H1 (cell line): ENCODE data around the gene NYAP2. TPM values are rescaled to one million over a fixed set of nuclear protein-coding genes. Genes with fewer than 3 reads are reported as not detected.

Experiments
- CTCF ChIA-PET: fragments of 300-600 bp; sonication (Branson Sonifier 250); formaldehyde crosslinking; loops from one replicate; lab custom pipeline; 2021; ENCODE audit not compliant: partially characterized antibody; lab: Charles Lee
- POLR2A ChIA-PET: fragments of 300-600 bp; sonication (Branson Sonifier 250); formaldehyde crosslinking; loops from one replicate; lab custom pipeline; 2021; ENCODE audit warnings: inconsistent platforms; ENCODE audit not compliant: partially characterized antibody; lab: Charles Lee
- DNase-seq, 2 experiments: peaks; one replicate each; pipeline versions ENCODE4 v3.0.0 to v3.0.0-alpha.2; 2010 to 2022; ENCODE audit warnings: low spot score in 2 of 2, low read depth in 1 of 2, mixed read lengths in 1 of 2
- FAIRE-seq: peaks from 2 replicates; lab custom pipeline; 2011; peaks lifted over from hg19 to GRCh38; lab: Jason Lieb, UNC
- H2AFZ ChIP-seq: 2 replicates; pipeline ENCODE4 v1.8.1; 2012; ENCODE audit warnings: low read length, inconsistent platforms
- H2AK5ac ChIP-seq: 2 replicates; pipeline ENCODE4 v1.6.1; 2013; ENCODE audit warnings: low read depth, low read length
- H2BK120ac ChIP-seq: replicated peaks from 2 replicates; pipeline ENCODE3; 2013; ENCODE audit warnings: low read depth, low read length, inconsistent platforms
- H2BK12ac ChIP-seq: 2 replicates; pipeline ENCODE4 v1.6.1; 2013; ENCODE audit warnings: low read depth, low read length
- H2BK15ac ChIP-seq: 2 replicates; pipeline ENCODE4 v1.6.1; 2013; ENCODE audit warnings: low read length
- H2BK20ac ChIP-seq: 2 replicates; pipeline ENCODE4 v1.6.1; 2013; ENCODE audit warnings: low read length
- H2BK5ac ChIP-seq: 2 replicates; pipeline ENCODE4 v1.6.1; 2013; ENCODE audit warnings: low read depth, low read length
- H3K14ac ChIP-seq: 2 replicates; pipeline ENCODE4 v1.6.1; 2013; ENCODE audit warnings: inconsistent platforms; ENCODE audit not compliant: insufficient read length
- H3K18ac ChIP-seq: 2 replicates; pipeline ENCODE4 v1.6.1; 2013; ENCODE audit warnings: low read length; ENCODE audit errors: extremely low read depth
- H3K23ac ChIP-seq: 2 replicates; pipeline ENCODE4 v1.6.1; 2013; ENCODE audit warnings: inconsistent platforms; ENCODE audit not compliant: insufficient read length
- H3K23me2 ChIP-seq: 2 replicates; pipeline ENCODE4 v1.6.1; 2013; ENCODE audit warnings: low read depth, low read length
- H3K27ac ChIP-seq: 2 replicates; pipeline ENCODE4 v1.6.1; 2011; ENCODE audit warnings: low read depth, low read length, inconsistent platforms
- H3K27me3 ChIP-seq, 4 experiments: replicated peaks in 1 of 4; 1 replicate in 1 of 4; 2 replicates in 3 of 4; pipeline versions ENCODE4 v1.6.1 to v1.8.1; 2011 to 2013; ENCODE audit warnings: low read length in 3 of 4, mild to moderate bottlenecking in 3 of 4, inconsistent platforms in 2 of 4, mixed read lengths in 2 of 4, moderate library complexity in 1 of 4; ENCODE audit not compliant: control insufficient read depth in 3 of 4, insufficient read depth in 3 of 4; ENCODE audit errors: extremely low read depth in 1 of 4
- H3K36me3 ChIP-seq, 4 experiments: 2 replicates each; pipeline versions ENCODE4 v1.6.1 to v1.8.1; 2011 to 2013; ENCODE audit warnings: mild to moderate bottlenecking in 4 of 4, low read length in 3 of 4, moderate library complexity in 2 of 4, control low read depth in 1 of 4, inconsistent platforms in 1 of 4; ENCODE audit not compliant: insufficient read depth in 4 of 4, control insufficient read depth in 2 of 4
- H3K4ac ChIP-seq: replicated peaks from 2 replicates; pipeline ENCODE3; 2013; ENCODE audit warnings: low read length, low read depth, mixed read lengths, inconsistent platforms; ENCODE audit not compliant: insufficient read length
- H3K4me1 ChIP-seq, 4 experiments: replicated peaks in 1 of 4; 1 replicate in 1 of 4; 2 replicates in 3 of 4; pipeline versions ENCODE4 v1.6.1 to v1.8.1; 2011 to 2013; ENCODE audit warnings: low read length in 3 of 4, inconsistent platforms in 2 of 4, mixed read lengths in 1 of 4; ENCODE audit not compliant: insufficient read depth in 4 of 4, control insufficient read depth in 3 of 4
- H3K4me2 ChIP-seq, 2 experiments: 2 replicates each; pipeline versions ENCODE4 v1.6.1 to v1.8.1; 2011 to 2013; ENCODE audit warnings: low read depth in 2 of 2, low read length in 2 of 2, control low read depth in 1 of 2, inconsistent platforms in 1 of 2, mild to moderate bottlenecking in 1 of 2; ENCODE audit not compliant: insufficient read depth in 1 of 2
- H3K4me3 ChIP-seq, 4 experiments: fragments of 200-600, 300-600 bp in 1 of 4; sonication (generic), shearing (Covaris generic), sonication (Bioruptor Twin) in 1 of 4; 2 replicates each; pipeline versions ENCODE4 v1.5.1 to v1.8.1; 2011 to 2016; ENCODE audit warnings: low read length in 4 of 4, low read depth in 3 of 4, control low read depth in 2 of 4, inconsistent platforms in 2 of 4, mild to moderate bottlenecking in 2 of 4, mixed read lengths in 1 of 4, moderate library complexity in 1 of 4; ENCODE audit not compliant: insufficient read depth in 2 of 4; ENCODE audit errors: extremely low read depth in 1 of 4
- H3K56ac ChIP-seq: replicated peaks from 2 replicates; pipeline ENCODE3; 2013; ENCODE audit warnings: low read depth, mild to moderate bottlenecking, mixed read lengths, low read length, inconsistent platforms; ENCODE audit not compliant: insufficient read length
- H3K79me1 ChIP-seq: 2 replicates; pipeline ENCODE4 v1.6.1; 2013; ENCODE audit warnings: low read depth, low read length, control low read depth
- H3K79me2 ChIP-seq, 2 experiments: 2 replicates each; pipeline versions ENCODE4 v1.6.1 to v1.8.1; 2012 to 2013; ENCODE audit warnings: low read length in 2 of 2, mild to moderate bottlenecking in 2 of 2, inconsistent platforms in 1 of 2; ENCODE audit not compliant: insufficient read depth in 2 of 2, control insufficient read depth in 1 of 2
- H3K9ac ChIP-seq, 4 experiments: replicated peaks in 1 of 4; 1 replicate in 1 of 4; 2 replicates in 3 of 4; pipeline versions ENCODE4 v1.6.1 to v1.8.1; 2011 to 2013; ENCODE audit warnings: low read depth in 3 of 4, low read length in 3 of 4, control low read depth in 2 of 4, mild to moderate bottlenecking in 2 of 4, moderate library complexity in 2 of 4, inconsistent platforms in 1 of 4; ENCODE audit errors: extremely low read depth in 1 of 4
- H3K9me3 ChIP-seq, 2 experiments: 2 replicates each; pipeline versions ENCODE4 v1.6.1 to v1.8.1; 2012 to 2013; ENCODE audit warnings: mild to moderate bottlenecking in 2 of 2, moderate library complexity in 2 of 2, control low read depth in 1 of 2, inconsistent platforms in 1 of 2, low read depth in 1 of 2, low read length in 1 of 2, mixed read lengths in 1 of 2; ENCODE audit not compliant: insufficient read depth in 2 of 2
- H4K20me1 ChIP-seq, 2 experiments: replicated peaks in 1 of 2; 2 replicates each; pipeline versions ENCODE3 to v1.8.1; 2011 to 2013; ENCODE audit warnings: inconsistent platforms in 2 of 2, low read length in 2 of 2, mild to moderate bottlenecking in 1 of 2; ENCODE audit not compliant: insufficient read depth in 2 of 2, control insufficient read depth in 1 of 2
- H4K5ac ChIP-seq: 2 replicates; pipeline ENCODE4 v1.6.1; 2013; ENCODE audit warnings: low read length, low read depth, mixed read lengths, inconsistent platforms; ENCODE audit not compliant: insufficient read length
- H4K8ac ChIP-seq: 2 replicates; pipeline ENCODE4 v1.8.0; 2013; ENCODE audit warnings: mild to moderate bottlenecking, moderate library complexity, low read length, inconsistent platforms; ENCODE audit not compliant: insufficient read depth; ENCODE audit errors: extremely low read depth
- H4K91ac ChIP-seq: replicated peaks from 2 replicates; pipeline ENCODE3; 2013; ENCODE audit warnings: low read length, mixed read lengths, inconsistent platforms; ENCODE audit not compliant: insufficient read length
- JUN ChIP-seq: IDR thresholded peaks from 2 replicates; pipeline ENCODE4 v1.6.1; 2011; ENCODE audit warnings: low read depth, mild to moderate bottlenecking, improper control_type of control experiment, low read length
- KDM4A ChIP-seq: IDR thresholded peaks from one replicate; pipeline ENCODE4 v1.7.1; 2012; ENCODE audit warnings: low read depth, mild to moderate bottlenecking, moderate library complexity, low read length, inconsistent platforms; ENCODE audit not compliant: severe bottlenecking
- SUZ12 ChIP-seq: fragments of 200-600 bp; sonication (generic); IDR thresholded peaks from 2 replicates; pipeline ENCODE4 v1.6.1; 2012; ENCODE audit warnings: mild to moderate bottlenecking, inconsistent platforms, low read length, moderate library complexity, mixed read lengths
- TCF12 ChIP-seq: IDR thresholded peaks from 2 replicates; pipeline ENCODE4 v1.6.1; 2011; ENCODE audit warnings: low read depth, mild to moderate bottlenecking, low read length
- TEAD4 ChIP-seq: IDR thresholded peaks from 2 replicates; pipeline ENCODE4 v1.6.1; 2012; ENCODE audit warnings: low read depth, low read length, inconsistent platforms, mixed read lengths
- ZNF274 ChIP-seq: IDR thresholded peaks from 2 replicates; pipeline ENCODE4 v1.7.0; 2012; ENCODE audit warnings: low read length, borderline replicate concordance; ENCODE audit errors: extremely low read depth
- WGBS, 2 experiments: shearing (Covaris generic) in 1 of 2; methylation state at CpG; one replicate each; pipeline versions ENCODE4 v1.1.6 to v1.1.7; 2013 to 2015; ENCODE audit warnings: low lambda C conversion rate in 2 of 2, mixed read lengths in 2 of 2, inconsistent platforms in 1 of 2, low coverage in 1 of 2, missing lambda C conversion rate in 1 of 2; ENCODE audit not compliant: insufficient replicate concordance in 2 of 2, insufficient coverage in 1 of 2, insufficient read length in 1 of 2; ENCODE audit errors: extremely low coverage in 1 of 2, missing lambda C conversion rate in 1 of 2; 5-methylcytosine and 5-hydroxymethylcytosine counted together
- polyA plus RNA-seq, 7 experiments: library from polyadenylated mRNA; depleted of rRNA in 3 of 7; stranded (reverse) in 5 of 7; unstranded in 2 of 7; fragments of >200 nt in 5 of 7; fragments of 200-250 nt in 2 of 7; gene quantifications; 1 replicate in 5 of 7; 2 replicates in 1 of 7; 4 replicates in 1 of 7; pipeline versions ENCODE4 v1.2.1 to v1.2.3, GENCODE V29; 2011 to 2013; ENCODE audit warnings: missing spikeins in 2 of 7, mixed read lengths in 2 of 7
- total RNA-seq: library from RNA; stranded (reverse); fragmentation: NEBNext Ultra II Directional; extraction: Animal tissue kit (Norgen Biotek cat#: 25700); gene quantifications from 2 replicates; pipeline ENCODE4 v1.2.1, GENCODE V29; 2021

NYAP2 gene
- total and polyA plus RNA-seq, 2 of the 8 experiments (the other 6 are each of a cell fraction or from before 2014, with no cell fraction given), result not detected

- no peak overlapping the region for H2BK15ac ChIP-seq
- H2BK12ac ChIP-seq, result no peak overlapping the region
- no peaks in the 10 kb centered on the region for H3K23me2 ChIP-seq
- H3K79me1 ChIP-seq, result no peaks in the 10 kb centered on the region
- no peak overlapping the region for H2BK5ac ChIP-seq
- POLR2A ChIA-PET, result no interaction called here
- H4K20me1 ChIP-seq, result no peaks in the 10 kb centered on the region
- no peak overlapping the region for H3K4ac ChIP-seq
- WGBS, 2 experiments, result 84% methylated on average over 3 of the region's 3 CpGs; no CpG with 5 or more reads in 1 of the 2 experiments
- no peak overlapping the region for H2BK120ac ChIP-seq
- CTCF ChIA-PET, result interaction anchor here (0.8 to 2.2 kb wide), 5 partner anchors 11 to 370 kb away, joined by 3 to 9 read pairs (median 3); no protein-coding TSS in a partner anchor
- no peak overlapping the region for H4K8ac ChIP-seq
- H3K79me2 ChIP-seq, result no peaks in the 10 kb centered on the region
- no peak overlapping the region for H4K5ac ChIP-seq
- no peak overlapping the region for H3K4me3 ChIP-seq
- H3K14ac ChIP-seq, result no peak overlapping the region
- H2AK5ac ChIP-seq, result no peak overlapping the region
- H3K27ac ChIP-seq, result no peak overlapping the region
- peaks cover 0 to 12% (median 2%) of the 10 kb centered on the region in 4 experiments; a peak in 1 of 7 replicates for H3K4me1 ChIP-seq
- no peaks in the 10 kb centered on the region for H3K27me3 ChIP-seq
- H3K23ac ChIP-seq, result no peak overlapping the region
- DNase-seq (no peak), FAIRE-seq (no peak)
- H3K56ac ChIP-seq, result no peak overlapping the region
- H3K36me3 ChIP-seq, result no peaks in the 10 kb centered on the region
- H2AFZ ChIP-seq, result no peak overlapping the region
- no peak overlapping the region for H2BK20ac ChIP-seq
- TF ChIP-seq ZNF274 (no peak), TEAD4 (peak; percentile 69; the same call in 1 of the 2 replicates), KDM4A (no peak), TCF12 (peak; percentile 65; the same call in 1 of the 2 replicates), JUN (no peak), SUZ12 (no peak)
- H3K4me2 ChIP-seq, result no peak overlapping the region
- no peak overlapping the region for H3K9ac ChIP-seq
- no peak overlapping the region for H4K91ac ChIP-seq
- H3K9me3 ChIP-seq, result no peaks in the 10 kb centered on the region
- H3K18ac ChIP-seq, result no peak overlapping the region
These were observed 20.5 kb upstream of the NYAP2 start for GRCh38 chr2:225378984-225379383.
